ENCODE results near the gene KRT36.

Gene KRT36

DNA sequence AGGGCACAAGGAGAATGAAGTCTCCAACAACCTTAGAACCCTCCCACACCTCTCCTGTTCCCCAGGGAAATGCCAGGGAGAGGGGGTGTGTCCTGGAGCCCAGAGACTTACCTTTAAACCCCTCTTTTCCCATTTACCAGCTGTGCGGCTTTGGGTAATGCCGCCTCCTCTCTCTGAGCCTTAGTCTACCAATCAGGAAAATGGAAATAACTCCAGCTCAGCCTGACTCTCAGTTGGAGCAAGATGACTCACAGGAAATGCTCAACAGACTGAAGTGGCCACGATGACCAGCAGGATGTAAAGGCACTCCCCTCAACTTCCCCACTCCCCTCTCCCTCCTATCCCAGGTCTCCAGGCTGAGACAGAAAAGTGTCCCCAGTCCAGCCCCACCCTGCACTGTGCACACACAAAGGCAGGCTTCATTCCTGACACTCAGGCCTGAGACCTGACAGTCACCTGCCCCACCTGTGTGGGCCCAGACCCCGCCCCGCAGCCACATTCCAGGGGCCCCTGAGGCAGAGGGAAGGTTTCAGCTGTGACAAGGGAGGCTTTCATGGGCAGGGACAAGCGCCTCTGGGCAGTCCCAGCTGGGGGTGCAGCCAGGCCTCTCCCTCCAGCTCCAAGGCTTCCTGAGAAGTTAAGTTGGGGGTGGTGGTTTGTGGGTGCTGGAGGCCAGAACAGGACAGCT, 32.0 kb upstream of the KRT36 start:
- no peak for DNase-seq (ENCODE audit: low spot score)

DNA sequence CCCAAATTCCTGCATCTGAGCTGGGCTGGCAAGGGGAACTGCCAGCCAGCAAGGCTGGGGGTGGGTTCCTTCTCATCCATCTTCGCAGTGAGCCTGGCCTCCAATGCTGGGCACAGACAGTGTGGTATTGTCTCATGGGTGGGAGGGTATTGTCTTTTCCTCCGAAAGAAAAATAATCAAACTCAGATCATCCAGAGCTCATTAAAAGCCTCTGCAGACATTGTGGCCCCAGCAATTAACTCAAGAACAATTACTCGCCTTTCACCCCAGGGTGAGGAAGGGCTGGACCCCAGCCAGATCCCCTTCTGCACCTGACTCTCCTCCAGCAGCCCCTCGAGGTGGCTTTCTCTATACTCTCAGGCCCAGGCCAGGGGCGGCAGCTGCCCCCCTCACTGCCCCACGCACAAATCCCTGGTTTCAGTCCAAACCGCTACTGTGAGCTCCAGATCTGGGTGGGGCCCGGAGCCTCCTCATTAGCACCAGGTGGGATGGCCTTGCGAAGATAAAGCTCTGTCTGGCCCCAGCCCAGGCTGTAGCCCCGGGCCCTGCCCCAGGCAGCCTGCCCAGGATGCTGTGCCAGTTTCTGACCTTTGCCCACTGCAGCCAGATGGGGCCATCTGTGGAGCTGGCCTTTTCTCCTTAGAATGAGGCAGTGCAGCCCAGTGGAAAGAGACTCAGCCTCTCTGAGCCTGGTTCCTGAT, 31.3 kb upstream of the KRT36 start:
- DNase-seq (ENCODE audit: low spot score): no peak

DNA sequence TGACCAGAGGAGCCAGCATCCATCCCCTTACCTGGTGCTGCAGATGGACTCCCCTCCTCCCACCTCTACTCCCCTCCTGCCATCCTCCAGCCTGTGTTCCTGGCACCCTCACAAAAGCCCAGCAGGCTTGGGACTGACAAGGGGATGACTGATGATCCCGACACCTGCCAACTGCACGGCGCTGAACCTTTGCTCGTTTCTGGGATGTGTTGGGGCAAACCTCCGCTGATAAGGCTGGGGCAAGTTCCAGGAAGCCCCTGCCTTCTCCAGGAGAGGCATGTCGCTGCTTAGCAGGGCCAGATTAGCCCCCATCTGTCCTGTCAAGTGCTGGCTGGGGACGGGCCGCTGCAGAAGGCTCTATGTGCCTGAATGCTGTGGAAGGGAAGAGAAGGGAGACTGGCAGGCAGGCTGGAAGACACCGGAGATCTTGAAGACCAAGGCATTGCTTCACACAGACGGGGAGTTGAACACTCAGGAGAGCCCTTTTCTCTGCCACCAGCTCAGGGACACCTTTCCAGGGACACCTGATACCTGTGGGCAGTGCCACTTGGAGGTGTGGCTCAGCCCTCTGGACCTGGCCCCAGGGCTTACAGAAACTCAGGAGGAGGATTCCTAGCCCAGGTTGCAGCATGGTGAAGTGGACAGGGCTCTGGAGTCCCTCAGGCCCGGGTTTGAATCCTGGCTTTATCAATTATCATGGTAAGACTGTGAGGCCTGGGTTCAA, 30.0 kb upstream of the KRT36 start:
- DNase-seq (ENCODE audit: low spot score): no peak

DNA sequence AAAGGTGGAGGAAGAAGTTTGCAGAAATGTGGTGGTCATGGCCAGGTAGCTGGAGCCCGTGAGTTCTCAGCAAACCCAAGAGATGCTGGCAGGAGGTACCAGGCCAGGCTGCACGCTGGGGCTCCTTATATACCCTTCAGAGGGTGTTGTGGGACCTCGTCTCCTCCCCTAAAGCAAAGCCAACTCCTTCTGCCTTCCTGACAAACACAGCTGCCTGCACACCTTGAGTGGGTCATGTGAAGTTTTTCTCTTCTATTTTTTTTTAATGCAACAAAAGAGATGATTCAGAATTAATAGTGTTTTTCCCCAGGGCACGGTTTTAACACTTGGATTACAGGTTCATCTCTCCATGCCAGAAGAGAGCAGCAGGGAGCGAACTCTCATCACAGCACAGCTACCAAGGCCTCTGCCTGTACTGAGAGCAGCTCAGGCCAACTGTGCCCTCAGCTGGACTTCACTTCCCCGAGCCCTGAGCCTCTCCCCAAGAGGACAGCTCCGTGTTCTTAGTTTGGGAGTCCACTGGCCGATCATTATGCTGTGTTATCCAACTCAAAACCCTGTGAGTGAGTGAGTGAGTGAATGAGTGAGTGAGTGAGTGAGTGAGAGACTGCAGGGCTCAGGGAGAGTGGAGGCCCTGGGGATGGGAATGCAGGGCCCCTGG, 29.2 kb upstream of the KRT36 start, which contains the start of gene KRT15:
Gene KRT15, minus strand, starts transcription at position 102 of the 661 bp plus-strand sequence. Its CDS starts 63 bp downstream, at position 39.
- DNase-seq (ENCODE audit: low spot score): no peak

DNA sequence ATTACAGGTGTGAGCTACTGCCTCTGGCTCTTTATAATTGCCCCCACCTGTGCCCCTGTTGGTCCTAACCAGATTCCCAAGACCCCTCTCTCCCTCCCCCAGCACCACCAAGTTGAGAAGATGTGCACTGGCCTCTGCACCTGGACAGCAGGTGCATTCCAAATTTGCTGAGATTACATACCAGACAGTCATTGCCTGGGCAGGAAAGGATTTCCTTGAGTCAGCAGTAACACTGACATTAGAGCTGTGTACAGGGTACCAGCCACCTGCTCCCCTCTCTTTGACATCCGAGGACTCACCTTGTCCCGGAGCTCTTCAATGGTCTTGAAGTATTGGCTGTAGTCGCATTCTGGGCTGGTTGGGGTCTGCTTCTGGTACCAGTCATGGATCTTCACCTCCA, 28.3 kb upstream of the KRT36 start:
- DNase-seq (ENCODE audit: low spot score): no peak

DNA sequence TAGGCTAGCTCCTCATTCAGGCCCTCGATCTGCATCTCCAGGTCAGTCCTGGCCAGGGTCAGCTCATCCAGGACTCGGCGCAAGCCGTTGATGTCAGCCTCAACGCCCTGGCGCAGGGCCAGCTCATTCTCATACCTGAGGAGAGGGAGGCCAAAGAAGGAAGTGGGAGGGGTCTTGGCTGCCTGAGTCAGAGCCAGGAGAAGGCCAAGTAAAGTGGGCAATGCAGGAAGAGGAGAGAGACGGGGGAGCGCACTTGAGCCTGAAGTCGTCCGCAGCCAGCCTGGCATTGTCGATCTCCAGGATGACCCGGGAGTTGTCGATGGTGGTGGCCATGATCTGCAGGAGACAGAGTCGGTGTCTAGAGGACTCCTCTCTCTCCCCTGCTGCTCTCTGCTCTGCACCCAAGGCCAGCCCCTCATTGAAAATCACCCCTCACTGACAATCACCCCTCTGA, 27.1 kb upstream of the KRT36 start:
- no peak for DNase-seq (ENCODE audit: low spot score)

DNA sequence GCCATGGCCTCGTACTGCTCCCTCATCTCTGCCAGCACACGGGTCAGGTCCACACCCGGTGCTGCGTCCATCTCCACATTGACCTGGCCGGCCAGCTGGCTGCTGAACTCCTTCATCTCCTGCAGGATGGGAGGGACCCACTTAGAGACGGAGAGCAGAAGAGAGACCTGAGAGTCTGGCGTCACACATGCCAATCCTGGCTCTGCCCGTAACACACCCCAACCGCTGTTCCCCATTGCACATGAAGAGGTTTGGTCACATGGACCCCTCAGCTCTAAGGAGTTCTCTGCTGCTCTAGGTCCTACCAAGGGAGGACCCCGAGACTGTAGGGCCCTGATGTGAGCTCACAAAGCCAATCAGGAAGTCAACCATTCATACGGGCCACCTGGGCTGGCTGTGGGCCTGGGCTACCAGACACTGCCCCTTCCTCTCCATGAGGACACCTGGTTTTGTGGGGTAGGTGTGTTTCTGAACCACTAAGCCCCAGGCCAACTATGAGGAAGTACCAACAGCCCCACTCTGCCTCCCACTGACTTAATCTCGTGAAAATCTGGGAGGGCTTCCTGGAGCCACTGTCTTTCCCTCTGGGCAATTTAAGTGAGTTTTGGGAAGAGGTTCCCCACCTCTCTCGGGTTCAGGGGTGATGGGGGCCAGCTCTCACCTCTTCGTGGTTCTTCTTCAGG, 26.6 kb upstream of the KRT36 start:
- DNase-seq (ENCODE audit: low spot score): no peak

DNA sequence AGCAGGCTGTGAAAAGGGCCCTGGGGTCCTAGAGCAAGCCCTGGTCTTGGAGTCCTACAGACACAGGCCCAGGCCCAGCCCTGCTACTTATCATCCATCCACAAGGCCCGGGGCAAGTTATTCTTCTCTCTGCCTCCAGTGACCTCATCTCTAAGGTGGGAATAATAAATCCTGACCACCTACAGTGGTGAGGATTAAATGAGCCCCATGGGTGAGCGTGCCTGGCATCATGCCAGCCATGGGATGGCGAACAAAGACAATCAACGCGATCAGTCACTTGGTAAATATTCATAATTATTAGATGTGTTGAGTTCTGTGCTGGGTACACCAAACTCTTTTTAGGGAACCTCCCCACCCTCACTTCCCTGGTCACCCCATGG, 23.4 kb upstream of the KRT36 start:
- DNase-seq (ENCODE audit: low spot score): no peak

DNA sequence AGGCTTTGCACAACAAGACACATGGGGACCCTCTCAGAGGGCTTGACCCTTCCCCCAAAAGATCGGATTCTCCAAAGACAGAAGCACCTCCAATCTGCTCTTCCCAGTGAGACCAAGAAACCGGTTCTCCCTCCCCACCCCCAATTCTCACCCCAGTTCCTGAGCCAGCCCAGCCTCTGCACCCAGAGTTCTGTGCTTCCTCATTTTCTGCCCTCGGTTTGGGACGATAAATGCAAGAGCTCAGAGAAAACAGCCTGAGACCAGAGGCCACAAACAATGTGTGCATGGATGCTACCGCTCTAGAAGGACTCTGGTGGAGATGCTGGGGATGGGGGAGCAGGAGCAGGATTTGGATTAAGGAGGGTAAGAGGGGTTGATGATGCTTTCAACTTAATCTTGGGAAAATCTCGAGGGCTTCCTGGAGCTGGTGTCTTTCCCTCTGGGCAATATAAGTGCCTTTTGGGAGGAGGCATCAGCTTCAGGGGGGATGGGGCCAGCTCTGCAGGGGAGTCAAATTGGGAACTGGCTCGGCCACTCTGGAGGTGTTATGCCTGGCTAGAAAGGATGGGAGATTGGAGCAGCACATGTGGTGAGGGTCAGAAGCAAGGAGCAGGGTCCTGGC, 22.9 kb upstream of the KRT36 start:
- no peak for DNase-seq (ENCODE audit: low spot score)

- no peak for DNase-seq (ENCODE audit: low spot score)
These were observed 22.0 kb upstream of the KRT36 start for GRCh38 chr17:41511716-41512115.

GRCh38 chr17:41511116-41511515, 21.4 kb upstream of the KRT36 start:
- no peak for DNase-seq (ENCODE audit: low spot score)

DNA sequence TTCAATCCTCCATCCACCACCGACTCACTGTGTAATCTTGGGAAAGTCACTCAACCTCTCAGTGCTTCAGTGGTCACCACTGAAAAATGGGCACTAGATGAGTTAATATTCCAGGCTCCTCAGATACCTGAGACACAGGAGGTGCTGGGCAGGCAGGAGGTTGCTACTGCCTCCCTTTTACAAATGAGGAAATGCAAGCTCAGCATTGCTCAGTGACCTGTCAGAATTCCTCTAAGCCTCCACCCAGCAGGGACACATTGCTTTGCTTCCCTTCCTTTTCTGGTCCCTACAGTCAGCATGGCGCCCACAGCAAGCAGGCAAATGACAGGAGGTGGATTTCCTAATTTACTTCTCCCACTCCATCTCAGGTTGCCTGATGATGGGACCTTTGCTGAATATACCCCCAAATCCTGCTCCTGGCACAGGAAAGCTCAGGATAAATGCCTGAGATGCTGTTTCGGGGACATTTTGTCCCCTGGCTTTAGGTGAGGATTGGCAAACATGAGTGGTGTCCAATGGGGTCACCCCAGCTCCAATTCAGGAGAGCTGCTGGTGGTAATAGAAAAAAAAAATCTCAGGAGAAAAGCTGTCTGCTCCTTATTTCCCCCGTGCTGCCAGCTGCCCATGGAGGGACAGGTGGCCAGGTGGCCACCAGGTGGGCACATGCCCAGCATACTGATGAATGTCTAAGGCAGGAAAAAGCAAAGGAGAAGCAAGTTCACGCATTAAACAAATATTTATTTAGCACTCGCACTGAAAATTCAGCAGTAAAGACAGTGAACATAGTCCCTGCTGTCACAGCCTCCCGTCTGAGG, 20.7 kb upstream of the KRT36 start:
- no peak for DNase-seq (ENCODE audit: low spot score)

DNA sequence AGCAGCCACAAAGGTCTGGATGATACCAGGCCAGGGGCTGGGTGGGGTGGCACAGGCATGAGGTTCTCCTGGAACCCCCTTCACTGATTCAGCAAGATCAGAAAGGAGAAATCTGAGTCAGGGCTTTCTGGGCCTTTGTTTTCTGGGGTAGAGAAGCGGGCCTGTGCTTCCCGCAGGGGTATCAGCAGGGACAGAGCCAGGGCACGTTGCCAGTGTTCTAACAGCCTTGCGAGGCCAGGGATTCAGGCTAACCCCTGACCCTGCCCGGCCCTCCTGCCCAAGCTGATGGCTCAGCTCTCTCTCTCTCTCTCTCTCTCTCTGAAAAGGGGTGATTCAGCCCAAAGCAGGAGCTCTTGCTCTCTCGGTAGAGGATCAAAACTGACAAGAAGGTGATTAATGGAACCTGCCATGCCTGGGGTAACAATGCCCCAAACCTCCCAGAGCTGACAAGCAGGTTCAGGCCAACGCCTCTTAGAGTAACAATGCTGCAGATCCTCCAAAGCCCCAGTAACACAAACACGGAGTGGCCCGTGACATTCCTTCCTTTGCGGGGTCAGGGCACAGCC, 17.7 kb upstream of the KRT36 start:
- no peak for DNase-seq (ENCODE audit: low spot score)

- DNase-seq (ENCODE audit: low spot score): no peak
These were observed 16.4 kb upstream of the KRT36 start for GRCh38 chr17:41505809-41506767.

DNA sequence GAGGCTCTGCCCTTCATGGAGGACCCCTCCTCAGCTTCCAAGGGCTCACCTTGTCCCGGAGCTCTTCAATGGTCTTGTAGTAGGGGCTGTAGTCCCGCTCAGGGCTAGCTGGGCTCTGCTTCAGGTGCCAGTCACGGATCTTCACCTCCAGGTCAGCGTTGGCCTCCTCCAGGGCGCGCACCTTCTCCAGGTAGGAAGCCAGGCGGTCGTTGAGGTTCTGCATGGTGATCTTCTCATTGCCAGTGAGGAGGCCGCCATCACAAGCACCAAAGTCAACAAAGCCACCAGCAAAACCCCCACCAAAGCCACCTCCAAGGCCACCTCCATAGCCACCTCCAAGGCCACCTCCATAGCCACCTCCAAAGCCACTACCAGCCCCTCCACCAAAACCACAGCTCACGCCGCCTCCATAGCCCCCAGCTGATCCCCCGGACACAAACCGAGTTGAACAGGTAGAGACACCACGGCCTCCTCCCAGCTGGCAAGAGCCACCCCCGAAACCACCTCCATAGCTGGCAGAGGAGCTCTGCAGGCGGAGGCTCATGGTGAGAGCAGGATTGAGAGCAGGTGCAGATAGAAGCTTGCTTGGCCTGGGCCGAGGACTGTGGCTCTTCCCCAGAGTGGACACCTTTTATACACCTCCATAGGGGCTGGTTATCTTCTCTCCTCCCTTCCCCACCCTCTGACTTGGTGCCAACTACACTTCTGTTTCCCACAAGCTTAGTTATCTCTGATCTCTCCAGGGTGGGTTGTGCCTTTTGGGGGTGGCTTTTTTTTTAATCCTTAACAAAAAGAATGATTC, 15.5 kb upstream of the KRT36 start, which contains the start of gene KRT13:
Gene KRT13, minus strand, starts transcription at position 606 of the 802 bp plus-strand sequence. Its CDS starts 62 bp downstream, at position 544.
- DNase-seq (ENCODE audit: low spot score): no peak

DNA sequence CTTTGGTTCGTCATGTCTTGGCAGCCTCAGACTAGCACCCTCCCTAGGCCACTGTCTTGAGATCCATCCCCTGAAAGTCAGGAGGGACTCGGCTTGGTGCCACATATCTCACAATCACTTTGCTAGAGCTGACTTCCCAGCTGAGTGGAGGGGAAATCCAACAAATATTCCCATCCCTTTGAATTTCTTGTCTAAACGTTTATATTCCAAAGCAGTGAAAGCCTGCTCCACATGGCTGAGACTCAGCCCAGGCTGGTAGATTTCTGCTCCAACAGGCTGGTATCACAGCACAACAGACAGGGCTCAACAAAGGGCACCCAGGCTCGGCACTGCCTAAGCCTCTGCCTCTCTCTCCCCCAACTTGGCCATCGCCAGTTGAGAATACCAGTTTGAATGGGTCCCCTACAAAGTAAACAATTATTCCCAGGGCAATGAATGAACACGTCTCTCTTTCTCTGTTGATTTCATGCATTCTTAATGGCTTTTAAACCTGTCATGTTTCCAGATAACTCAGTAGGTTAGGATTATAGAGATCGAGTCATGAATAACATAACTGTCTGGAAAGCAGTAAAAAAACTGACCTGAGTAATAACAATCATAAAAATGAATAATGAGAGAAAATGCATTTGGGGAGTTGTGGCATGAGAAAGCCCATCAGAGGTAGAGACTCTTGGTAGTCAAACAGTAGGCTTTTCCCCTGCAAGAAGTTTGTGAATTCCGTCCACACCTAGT, 14.7 kb upstream of the KRT36 start:
- DNase-seq (ENCODE audit: low spot score): no peak

GRCh38 chr17:41503202-41503601, 13.5 kb upstream of the KRT36 start:
- DNase-seq (ENCODE audit: low spot score): no peak

All from CD4-positive, alpha-beta T cell treated with Interleukin-6 at 100 ng/mL for 8 hours (primary cell).